Chondrocyte (in vitro differentiated cells): ENCODE data around the gene KLC4. TPM values are rescaled to one million over a fixed set of nuclear protein-coding genes. Genes with fewer than 3 reads are reported as not detected.
A peak's percentile ranks its signal among the peaks of the same experiment; 100 is the strongest.
"Not testable (repeated sequence)": the region's sequence is repeated elsewhere in the genome, so short reads cannot be mapped to it uniquely, and the experiment has no call there.

Experiments used
- DNase-seq: peaks from one replicate; pipeline ENCODE4 v3.0.0; 2021; ENCODE audit warnings: mixed read lengths, low spot score
- H3K27ac Mint-ChIP-seq: one replicate; pipeline ENCODE4 v1.8.0; 2021; ENCODE audit warnings: mild to moderate bottlenecking, moderate library complexity, mixed read lengths; ENCODE audit not compliant: unreplicated experiment
- H3K27me3 Mint-ChIP-seq: 2 replicates; pipeline ENCODE4 v1.8.0; 2021; ENCODE audit warnings: low read depth, mixed read lengths
- H3K36me3 Mint-ChIP-seq: 2 replicates; pipeline ENCODE4 v1.8.0; 2021; ENCODE audit warnings: low read depth, mixed read lengths
- H3K4me1 Mint-ChIP-seq: 2 replicates; pipeline ENCODE4 v1.8.0; 2021; ENCODE audit warnings: low read depth, mild to moderate bottlenecking, mixed read lengths
- H3K4me3 Mint-ChIP-seq: one replicate; pipeline ENCODE4 v1.8.0; 2021; ENCODE audit warnings: mild to moderate bottlenecking, moderate library complexity, mixed read lengths; ENCODE audit not compliant: unreplicated experiment
- H3K9me3 Mint-ChIP-seq: 2 replicates; pipeline ENCODE4 v1.8.0; 2021; ENCODE audit warnings: low read depth, mixed read lengths
- CTCF ChIP-seq: fragments of 200-600 bp; sonication (generic); IDR thresholded peaks from 2 replicates; pipeline ENCODE4 v1.5.0; 2021; ENCODE audit warnings: antibody characterized with exemption, mild to moderate bottlenecking, moderate library complexity
- total RNA-seq: library from RNA; stranded (reverse); gene quantifications from 3 replicates; pipeline ENCODE4 v1.2.1, GENCODE V29; 2021

Gene KLC4
- total RNA-seq, 1 donor from 2014 or later: 30.0 TPM

DNA sequence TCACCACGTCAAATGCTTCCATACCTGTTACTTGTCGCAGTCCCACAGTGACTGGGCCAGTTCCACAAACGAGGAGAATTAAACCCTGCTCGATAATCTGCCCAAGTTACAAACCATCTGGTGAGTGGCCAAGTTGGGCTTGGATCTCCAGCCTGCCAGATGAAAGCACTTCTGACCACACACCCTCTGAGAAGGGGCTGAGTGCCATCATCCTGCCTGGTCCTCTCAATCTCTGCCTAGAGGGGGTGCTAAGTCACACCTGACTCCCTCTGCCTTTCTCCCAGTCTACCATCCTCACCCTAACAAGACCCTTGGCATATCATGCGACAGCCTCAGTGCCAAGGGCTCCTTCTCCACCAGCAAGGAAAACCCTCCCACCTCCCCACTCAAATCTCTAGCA, 22.2 kb upstream of the KLC4 start:
- H3K4me1 Mint-ChIP-seq: peaks cover 3% of the 10 kb centered on the region
- H3K27me3 Mint-ChIP-seq: no peaks in the 10 kb centered on the region
- peak overlapping the region; percentile 57 for H3K27ac Mint-ChIP-seq
- no peak for DNase-seq
- no peaks in the 10 kb centered on the region for H3K9me3 Mint-ChIP-seq
- no peak for TF ChIP-seq CTCF
- H3K36me3 Mint-ChIP-seq: peaks cover 41% of the 10 kb centered on the region
- H3K4me3 Mint-ChIP-seq: no peak overlapping the region

GRCh38 chr6:43037706-43038105, 21.7 kb upstream of the KLC4 start:
- TF ChIP-seq CTCF: no peak
- no peaks in the 10 kb centered on the region for H3K27me3 Mint-ChIP-seq
- no peak overlapping the region for H3K4me3 Mint-ChIP-seq
- peaks cover 44% of the 10 kb centered on the region for H3K36me3 Mint-ChIP-seq
- H3K4me1 Mint-ChIP-seq: peaks cover 3% of the 10 kb centered on the region
- DNase-seq: no peak
- H3K27ac Mint-ChIP-seq: no peak overlapping the region
- no peaks in the 10 kb centered on the region for H3K9me3 Mint-ChIP-seq

DNA sequence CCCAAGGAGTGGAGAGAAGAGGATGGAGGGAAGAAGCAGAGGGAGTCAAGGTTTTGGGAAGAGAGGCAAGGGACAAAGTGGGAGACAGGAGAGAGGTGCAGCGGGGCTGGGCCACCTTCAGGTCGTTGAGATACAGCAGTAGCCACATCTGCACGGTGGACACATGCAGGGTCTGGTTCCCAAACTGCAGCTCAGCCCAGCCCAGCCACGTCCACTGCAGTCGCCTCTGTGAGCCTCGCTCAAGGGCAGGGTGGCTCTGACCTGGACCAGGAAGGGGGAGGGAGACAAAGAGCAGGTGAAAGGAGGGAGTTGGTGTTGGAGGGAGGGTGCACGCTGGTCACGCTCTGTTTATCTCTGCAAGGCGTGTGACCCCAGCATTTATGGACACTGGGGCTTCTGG, 20.7 kb upstream of the KLC4 start:
- DNase-seq: no peak
- Mint-ChIP-seq H3K4me3 (no peak overlapping the region), H3K36me3 (peaks cover 49% of the 10 kb centered on the region), H3K9me3 (no peaks in the 10 kb centered on the region), H3K27me3 (no peaks in the 10 kb centered on the region), H3K27ac (no peak overlapping the region), H3K4me1 (peaks cover 3% of the 10 kb centered on the region)
- TF ChIP-seq CTCF: no peak

DNA sequence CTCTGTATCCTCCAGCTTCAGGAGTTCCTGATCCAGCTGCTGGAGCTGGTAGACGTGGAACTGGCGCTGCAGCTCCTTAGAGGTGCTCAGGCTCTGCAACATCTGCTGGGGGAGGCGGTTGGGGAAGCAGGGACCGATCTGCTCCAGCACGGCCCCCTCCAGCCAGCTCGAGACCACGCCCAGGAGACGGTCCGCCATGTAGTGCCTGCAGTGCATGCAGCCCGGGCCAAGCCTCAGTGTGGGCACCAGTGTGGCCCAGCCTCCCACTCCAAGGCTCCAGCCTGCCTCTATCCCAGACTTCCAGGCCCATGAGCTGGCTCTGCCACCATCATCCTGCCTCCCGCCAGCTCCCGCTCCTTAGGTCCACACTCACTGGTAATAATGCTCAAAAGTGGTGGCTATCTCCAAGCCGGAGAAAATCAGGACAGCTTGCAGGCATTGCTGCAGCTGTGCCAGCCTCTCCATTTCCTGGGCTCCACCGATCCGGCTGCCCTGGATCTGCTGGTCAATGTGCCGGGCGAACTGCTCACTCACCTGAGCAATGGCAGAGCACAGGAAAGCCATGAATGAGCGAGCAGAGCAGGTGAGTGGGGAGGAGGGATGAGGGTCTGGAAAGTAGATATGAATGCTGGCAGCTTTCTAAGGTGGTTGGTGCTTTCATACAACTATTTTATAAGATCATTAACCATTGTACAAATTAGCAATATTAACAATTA, 18.7 kb upstream of the KLC4 start:
- Mint-ChIP-seq H3K27ac (no peak overlapping the region), H3K9me3 (no peaks in the 10 kb centered on the region), H3K36me3 (peaks cover 56% of the 10 kb centered on the region), H3K4me1 (peaks cover 2% of the 10 kb centered on the region), H3K27me3 (no peaks in the 10 kb centered on the region), H3K4me3 (no peak overlapping the region)
- TF ChIP-seq CTCF: no peak
- DNase-seq: no peak

- not testable (repeated sequence) for DNase-seq, H3K27ac Mint-ChIP-seq, H3K4me1 Mint-ChIP-seq, H3K9me3 Mint-ChIP-seq, H3K27me3 Mint-ChIP-seq, H3K4me3 Mint-ChIP-seq
- H3K36me3 Mint-ChIP-seq: peaks cover 60% of the 10 kb centered on the region
Observed at GRCh38 chr6:43041475-43041874, 18.0 kb upstream of the KLC4 start.

GRCh38 chr6:43043310-43043709, 16.1 kb upstream of the KLC4 start:
- DNase-seq: no peak
- Mint-ChIP-seq H3K9me3 (no peaks in the 10 kb centered on the region), H3K36me3 (peaks cover 54% of the 10 kb centered on the region), H3K4me3 (no peak overlapping the region), H3K27me3 (no peaks in the 10 kb centered on the region), H3K27ac (no peak overlapping the region), H3K4me1 (no peaks in the 10 kb centered on the region)
- no peak for TF ChIP-seq CTCF
